Measurements from ENCODE around the gene KRT78.
A peak's percentile ranks its signal among the peaks of the same experiment; 100 is the strongest.
"Not testable (repeated sequence)": the region's sequence is repeated elsewhere in the genome, so short reads cannot be mapped to it uniquely, and the experiment has no call there.

Gene KRT78

GRCh38 chr12:52890417-52890816, 41.6 kb upstream of the KRT78 start:
- no peak overlapping the region for H3K27ac ChIP-seq
- TF ChIP-seq ZFX (IDR thresholded peaks at IDR 0.05; ENCODE audit: borderline replicate concordance): no peak
- TF ChIP-seq, protein P1, sequence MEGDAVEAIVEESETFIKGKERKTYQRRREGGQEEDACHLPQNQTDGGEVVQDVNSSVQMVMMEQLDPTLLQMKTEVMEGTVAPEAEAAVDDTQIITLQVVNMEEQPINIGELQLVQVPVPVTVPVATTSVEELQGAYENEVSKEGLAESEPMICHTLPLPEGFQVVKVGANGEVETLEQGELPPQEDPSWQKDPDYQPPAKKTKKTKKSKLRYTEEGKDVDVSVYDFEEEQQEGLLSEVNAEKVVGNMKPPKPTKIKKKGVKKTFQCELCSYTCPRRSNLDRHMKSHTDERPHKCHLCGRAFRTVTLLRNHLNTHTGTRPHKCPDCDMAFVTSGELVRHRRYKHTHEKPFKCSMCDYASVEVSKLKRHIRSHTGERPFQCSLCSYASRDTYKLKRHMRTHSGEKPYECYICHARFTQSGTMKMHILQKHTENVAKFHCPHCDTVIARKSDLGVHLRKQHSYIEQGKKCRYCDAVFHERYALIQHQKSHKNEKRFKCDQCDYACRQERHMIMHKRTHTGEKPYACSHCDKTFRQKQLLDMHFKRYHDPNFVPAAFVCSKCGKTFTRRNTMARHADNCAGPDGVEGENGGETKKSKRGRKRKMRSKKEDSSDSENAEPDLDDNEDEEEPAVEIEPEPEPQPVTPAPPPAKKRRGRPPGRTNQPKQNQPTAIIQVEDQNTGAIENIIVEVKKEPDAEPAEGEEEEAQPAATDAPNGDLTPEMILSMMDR (IDR thresholded peaks at IDR 0.05): no peak

GRCh38 chr12:52884526-52885293, 35.9 kb upstream of the KRT78 start:
- no peak for TF ChIP-seq ZFX (IDR thresholded peaks at IDR 0.05; ENCODE audit: borderline replicate concordance)
- TF ChIP-seq, protein P1 (IDR thresholded peaks at IDR 0.05): peak; percentile 97
- H3K27ac ChIP-seq: no peak overlapping the region

DNA sequence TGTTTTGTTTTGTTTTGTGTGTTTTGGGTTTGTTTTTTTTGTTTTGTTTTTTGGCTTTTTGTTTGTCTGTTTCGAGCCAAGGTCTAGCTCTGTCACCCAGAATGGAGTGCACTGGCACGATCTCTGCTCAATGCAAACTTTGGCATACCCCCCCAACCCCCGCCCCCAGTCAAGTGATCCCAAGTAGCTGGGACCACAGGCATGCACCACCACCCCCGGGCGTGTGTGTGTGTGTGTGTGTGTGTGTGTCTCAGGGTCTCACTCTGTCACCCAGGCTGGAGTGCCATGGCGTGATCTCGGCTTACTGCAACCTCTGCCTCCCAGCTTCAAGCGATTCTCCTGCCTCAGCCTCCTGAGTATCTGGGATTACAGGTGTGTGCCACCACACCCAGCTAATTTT, 31.7 kb upstream of the KRT78 start:
- not testable (repeated sequence) for H3K27ac ChIP-seq

DNA sequence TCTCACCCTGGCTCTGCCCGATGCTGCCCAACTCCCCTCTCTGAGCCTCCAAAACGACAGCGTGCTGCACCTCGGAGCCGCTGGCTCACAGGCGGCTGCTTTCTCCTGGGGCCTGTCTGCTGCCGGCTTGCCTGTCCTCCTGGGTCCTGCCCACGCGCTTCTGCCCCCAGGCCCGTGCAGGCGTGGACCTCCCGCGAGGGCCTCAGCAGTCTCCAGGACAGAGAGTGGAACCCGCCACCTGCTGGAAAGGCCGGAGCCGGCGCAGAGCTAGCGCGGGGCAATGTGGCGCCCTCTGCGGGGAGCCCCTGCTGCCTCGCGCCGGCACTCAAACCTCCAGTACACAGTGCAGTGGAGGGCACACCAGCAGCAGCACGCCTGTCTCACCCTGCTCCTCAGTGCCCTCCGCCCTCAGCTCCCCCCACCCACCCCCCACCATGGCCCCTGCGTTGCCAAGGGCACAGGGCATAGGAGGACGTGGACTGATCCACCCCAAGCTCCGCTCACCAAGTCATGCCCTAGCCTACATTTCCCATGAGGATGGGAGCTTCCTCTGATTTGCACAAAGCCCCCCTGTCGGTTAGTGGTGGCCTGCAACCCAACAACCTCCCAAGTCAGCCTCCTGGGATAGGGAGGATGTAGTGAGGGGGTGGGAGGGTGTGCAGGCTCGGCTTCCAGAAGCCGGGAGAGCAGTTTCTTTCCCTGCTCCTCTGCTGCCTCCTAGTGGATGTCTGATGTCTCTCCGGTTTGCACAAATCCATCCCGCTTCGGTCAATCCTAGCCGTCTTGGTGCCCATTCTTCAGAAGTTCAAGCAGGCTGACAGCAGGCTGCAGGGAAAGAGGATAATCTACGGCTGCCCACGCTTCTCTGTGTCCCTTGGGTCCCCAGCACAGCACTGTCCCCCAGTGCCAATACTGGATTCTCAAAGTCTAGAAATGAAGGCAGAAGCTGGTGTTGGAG, 30.9 kb upstream of the KRT78 start:
- TF ChIP-seq ZFX (IDR thresholded peaks at IDR 0.05; ENCODE audit: borderline replicate concordance): no peak
- TF ChIP-seq, protein P1 (IDR thresholded peaks at IDR 0.05): peak; percentile 100
- peak overlapping the region; percentile 42; the same call in 1 of the 2 replicates for H3K27ac ChIP-seq

DNA sequence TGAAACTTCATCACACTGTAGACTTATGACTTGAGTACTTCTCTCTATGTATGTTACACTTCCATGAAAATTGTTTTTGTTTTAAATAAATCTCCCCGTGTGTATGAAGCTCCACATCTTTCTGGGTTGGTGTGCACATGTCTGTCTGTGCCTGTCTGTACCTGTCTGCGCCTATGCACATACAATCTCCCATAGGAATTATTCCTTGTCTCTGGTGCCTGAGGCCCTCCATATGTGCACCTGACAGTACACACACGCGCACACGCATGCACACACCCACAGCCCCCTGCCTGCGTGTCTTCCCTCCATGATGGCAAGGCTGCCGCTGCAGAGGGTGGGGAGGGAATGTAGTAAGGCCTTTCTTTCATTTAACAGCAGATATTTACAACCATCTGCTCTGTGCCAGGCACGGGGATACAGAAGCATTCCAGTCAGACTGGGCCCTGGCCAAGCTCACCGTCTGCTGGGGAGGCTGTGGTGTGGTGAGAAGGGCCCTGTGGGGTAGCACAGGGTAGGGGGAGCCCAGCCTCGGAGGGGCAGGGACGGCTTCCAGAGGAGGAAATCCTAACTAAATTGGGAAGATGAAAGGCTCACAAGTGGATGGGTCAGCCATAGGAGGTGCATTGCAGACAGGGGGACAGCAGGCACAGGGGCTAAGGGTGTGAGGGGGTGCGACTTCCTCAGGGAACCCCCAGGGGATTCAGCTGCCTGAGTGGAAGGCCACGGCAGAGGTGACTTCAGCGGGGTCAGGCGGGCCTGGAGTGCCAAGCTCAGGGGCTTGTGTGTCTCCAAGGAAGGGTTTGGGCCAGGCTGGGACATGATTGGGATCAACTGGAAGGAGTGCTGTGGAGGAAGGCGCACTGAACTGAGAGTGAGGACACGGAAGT, 30.0 kb upstream of the KRT78 start:
- peak overlapping the region; percentile 42; the same call in 1 of the 2 replicates for H3K27ac ChIP-seq

DNA sequence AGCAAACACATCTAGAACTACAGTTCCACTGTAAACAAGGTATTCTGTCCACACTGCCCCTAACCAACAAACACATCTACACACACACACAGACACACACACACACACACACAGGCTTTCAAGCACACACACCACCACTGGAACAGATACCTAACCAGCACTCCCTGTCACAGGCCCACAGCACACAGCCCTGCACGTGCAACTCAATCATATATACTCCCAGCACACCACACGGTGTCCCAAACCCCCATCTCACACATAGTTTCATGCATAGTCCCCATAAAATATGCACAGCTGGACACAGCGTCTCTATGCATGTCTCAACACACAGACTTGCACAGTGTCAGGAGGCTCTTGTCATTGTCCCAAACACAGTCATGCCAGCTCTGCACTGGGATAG, 28.4 kb upstream of the KRT78 start:
- no peak for TF ChIP-seq ZFX (IDR thresholded peaks at IDR 0.05; ENCODE audit: borderline replicate concordance)
- TF ChIP-seq, protein P1 (IDR thresholded peaks at IDR 0.05): no peak
- no peak overlapping the region for H3K27ac ChIP-seq

More for the DNA sequence above, 30.0 kb upstream of the KRT78 start:
- no peak for TF ChIP-seq ZFX (IDR thresholded peaks at IDR 0.05; ENCODE audit: borderline replicate concordance)
- TF ChIP-seq, protein P1 (IDR thresholded peaks at IDR 0.05): no peak

GRCh38 chr12:52876372-52876771, 27.6 kb upstream of the KRT78 start:
- TF ChIP-seq ZFX (IDR thresholded peaks at IDR 0.05; ENCODE audit: borderline replicate concordance): no peak
- TF ChIP-seq, protein P1 (IDR thresholded peaks at IDR 0.05): no peak

More at GRCh38 chr12:52876372-52876771, 27.6 kb upstream of the KRT78 start:
- no peak overlapping the region for H3K27ac ChIP-seq

Data from 22Rv1 (cell line).